Hepatocyte (in vitro differentiated cells): ENCODE data around the gene UBA1. TPM values are rescaled to one million over a fixed set of nuclear protein-coding genes. Genes with fewer than 3 reads are reported as not detected.

Source experiments
- DNase-seq: peaks from one replicate; pipeline ENCODE4 v3.0.0-alpha.2; 2016; ENCODE audit warnings: low spot score
- H2AFZ ChIP-seq: fragments of 200-600 bp; sonication (generic); 2 replicates; pipeline ENCODE4 v1.6.0; 2016; ENCODE audit warnings: antibody characterized with exemption, mild to moderate bottlenecking
- H3K27ac ChIP-seq: fragments of 200-600 bp; sonication (generic); 2 replicates; pipeline ENCODE4 v1.5.1; 2016; ENCODE audit warnings: mild to moderate bottlenecking
- H3K27me3 ChIP-seq: fragments of 200-600 bp; sonication (generic); 2 replicates; pipeline ENCODE4 v1.6.1; 2016
- H3K36me3 ChIP-seq: fragments of 200-600 bp; sonication (generic); replicated peaks from 2 replicates; pipeline ENCODE4 v1.5.1; 2016; ENCODE audit warnings: low read depth; ENCODE audit not compliant: insufficient read depth
- H3K4me1 ChIP-seq: fragments of 200-600 bp; sonication (generic); 2 replicates; pipeline ENCODE4 v1.5.1; 2016; ENCODE audit warnings: mild to moderate bottlenecking, moderate library complexity; ENCODE audit not compliant: insufficient read depth
- H3K4me2 ChIP-seq: fragments of 200-600 bp; sonication (generic); 2 replicates; pipeline ENCODE4 v1.6.0; 2016
- H3K4me3 ChIP-seq: fragments of 200-600 bp; sonication (generic); 2 replicates; pipeline ENCODE4 v1.5.1; 2016; ENCODE audit warnings: mild to moderate bottlenecking
- H3K79me2 ChIP-seq: fragments of 200-600 bp; sonication (generic); 2 replicates; pipeline ENCODE4 v1.6.0; 2017; ENCODE audit warnings: mild to moderate bottlenecking
- H3K9me2 ChIP-seq: fragments of 200-600 bp; sonication (generic); replicated peaks from 2 replicates; pipeline ENCODE4 v1.6.0; 2017; ENCODE audit warnings: mild to moderate bottlenecking; ENCODE audit not compliant: insufficient read depth
- H3K9me3 ChIP-seq: fragments of 200-600 bp; sonication (generic); 2 replicates; pipeline ENCODE4 v1.5.1; 2016; ENCODE audit warnings: low read depth, mild to moderate bottlenecking
- H4K20me1 ChIP-seq: fragments of 200-600 bp; sonication (generic); 2 replicates; pipeline ENCODE4 v1.6.0; 2016; ENCODE audit warnings: mild to moderate bottlenecking; ENCODE audit not compliant: insufficient read depth, poor library complexity, severe bottlenecking
- EZH2 ChIP-seq: fragments of 200-600 bp; sonication (generic); IDR thresholded peaks from 2 replicates; pipeline ENCODE4 v1.6.1; 2016; ENCODE audit warnings: antibody characterized with exemption, mild to moderate bottlenecking, borderline replicate concordance
- EZH2phosphoT487 ChIP-seq: fragments of 200-600 bp; sonication (generic); IDR thresholded peaks from one replicate; pipeline ENCODE4 v1.6.1; 2018; ENCODE audit warnings: antibody characterized with exemption, mild to moderate bottlenecking, low read depth, moderate library complexity; ENCODE audit not compliant: unreplicated experiment, severe bottlenecking
- WGBS: methylation state at CpG from one replicate; pipeline ENCODE4 v1.1.6; 2016; ENCODE audit warnings: low lambda C conversion rate; ENCODE audit errors: missing lambda C conversion rate; 5-methylcytosine and 5-hydroxymethylcytosine counted together
- polyA plus RNA-seq: library from polyadenylated mRNA; unstranded; fragments of >200 nt; fragmentation: Nextera tagmentation; extraction: Ambion mirVana; gene quantifications from 2 replicates; pipeline ENCODE4 v1.2.1, GENCODE V29; 2016
- total RNA-seq: library from RNA; depleted of rRNA; stranded (reverse); fragments of >200 nt; gene quantifications from 2 replicates; pipeline ENCODE4 v1.2.3, GENCODE V29; 2014
- TF ChIP-seq, protein P1 (sequence below): fragments of 200-600 bp; sonication (generic); IDR thresholded peaks from 2 replicates; pipeline ENCODE4 v1.5.1; 2016; ENCODE audit warnings: antibody characterized with exemption, mild to moderate bottlenecking; ENCODE audit not compliant: poor library complexity

The UBA1 gene
- total and polyA plus RNA-seq, 2 experiments from 2014 or later: 236 to 253 TPM

DNA sequence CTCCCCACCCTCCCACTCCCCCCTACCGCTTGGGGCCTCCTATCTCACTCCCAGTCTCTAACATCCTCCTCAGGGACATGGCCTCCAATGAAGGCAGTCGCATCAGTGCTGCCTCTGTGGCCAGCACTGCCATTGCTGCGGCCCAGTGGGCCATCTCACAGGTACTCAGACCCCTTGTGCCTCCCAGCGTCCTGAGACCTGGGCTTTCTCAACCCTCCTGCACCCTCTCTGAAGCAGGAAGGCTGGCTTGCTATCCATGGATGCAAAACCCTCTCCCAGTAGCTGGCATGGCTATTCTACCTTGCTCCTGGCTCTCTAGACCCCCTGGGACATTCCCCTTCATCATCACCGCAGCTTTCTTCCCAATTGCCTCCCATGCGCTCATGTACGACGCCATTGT lies 13.3 kb upstream of the UBA1 start:
- no peaks in the 10 kb centered on the region for H3K9me3 ChIP-seq
- DNase-seq: no peak
- no peak overlapping the region for H3K4me3 ChIP-seq
- WGBS: 85% methylated on average over 8 of the region's 8 CpGs
- H3K36me3 ChIP-seq: no peaks in the 10 kb centered on the region
- no peaks in the 10 kb centered on the region for H3K79me2 ChIP-seq
- H2AFZ ChIP-seq: no peak overlapping the region
- no peak overlapping the region for H3K4me2 ChIP-seq
- H3K4me1 ChIP-seq: no peaks in the 10 kb centered on the region
- no peaks in the 10 kb centered on the region for H3K27me3 ChIP-seq
- no peak for TF ChIP-seq EZH2
- TF ChIP-seq, protein P1, sequence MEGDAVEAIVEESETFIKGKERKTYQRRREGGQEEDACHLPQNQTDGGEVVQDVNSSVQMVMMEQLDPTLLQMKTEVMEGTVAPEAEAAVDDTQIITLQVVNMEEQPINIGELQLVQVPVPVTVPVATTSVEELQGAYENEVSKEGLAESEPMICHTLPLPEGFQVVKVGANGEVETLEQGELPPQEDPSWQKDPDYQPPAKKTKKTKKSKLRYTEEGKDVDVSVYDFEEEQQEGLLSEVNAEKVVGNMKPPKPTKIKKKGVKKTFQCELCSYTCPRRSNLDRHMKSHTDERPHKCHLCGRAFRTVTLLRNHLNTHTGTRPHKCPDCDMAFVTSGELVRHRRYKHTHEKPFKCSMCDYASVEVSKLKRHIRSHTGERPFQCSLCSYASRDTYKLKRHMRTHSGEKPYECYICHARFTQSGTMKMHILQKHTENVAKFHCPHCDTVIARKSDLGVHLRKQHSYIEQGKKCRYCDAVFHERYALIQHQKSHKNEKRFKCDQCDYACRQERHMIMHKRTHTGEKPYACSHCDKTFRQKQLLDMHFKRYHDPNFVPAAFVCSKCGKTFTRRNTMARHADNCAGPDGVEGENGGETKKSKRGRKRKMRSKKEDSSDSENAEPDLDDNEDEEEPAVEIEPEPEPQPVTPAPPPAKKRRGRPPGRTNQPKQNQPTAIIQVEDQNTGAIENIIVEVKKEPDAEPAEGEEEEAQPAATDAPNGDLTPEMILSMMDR: no peak
- no peak for TF ChIP-seq EZH2phosphoT487
- no peak overlapping the region for H3K27ac ChIP-seq
- no peaks in the 10 kb centered on the region for H4K20me1 ChIP-seq
- H3K9me2 ChIP-seq: no peaks in the 10 kb centered on the region

DNA sequence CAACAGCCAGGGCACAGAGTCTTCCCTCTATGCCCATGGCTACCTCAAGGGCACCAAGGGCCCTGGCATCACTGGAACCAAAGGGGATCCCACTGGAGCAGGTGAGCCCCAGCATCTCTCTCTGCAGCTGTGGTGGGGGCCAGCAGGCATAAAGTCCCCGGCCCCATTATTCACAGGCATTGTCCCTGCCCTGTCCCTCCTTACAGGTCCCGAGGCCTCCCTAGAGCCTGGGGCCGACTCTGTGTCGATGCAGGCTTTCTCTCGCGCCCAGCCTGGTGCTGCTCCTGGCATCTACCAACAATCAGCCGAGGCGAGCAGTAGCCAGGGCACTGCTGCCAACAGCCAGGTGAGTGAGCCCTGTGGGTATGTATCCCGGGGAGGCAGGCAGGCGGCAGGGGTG lies 12.3 kb upstream of the UBA1 start:
- Histone ChIP-seq H3K36me3 (no peaks in the 10 kb centered on the region), H3K27ac (no peak overlapping the region), H2AFZ (no peak overlapping the region), H3K79me2 (no peaks in the 10 kb centered on the region), H4K20me1 (no peaks in the 10 kb centered on the region), H3K9me2 (no peaks in the 10 kb centered on the region), H3K4me3 (no peak overlapping the region), H3K4me2 (no peak overlapping the region), H3K4me1 (no peaks in the 10 kb centered on the region), H3K9me3 (no peaks in the 10 kb centered on the region), H3K27me3 (no peaks in the 10 kb centered on the region)
- DNase-seq: no peak
- TF ChIP-seq EZH2phosphoT487: no peak
- no peak for TF ChIP-seq EZH2
- TF ChIP-seq, protein P1: no peak
- 96% methylated on average over 10 of the region's 10 CpGs for WGBS

DNA sequence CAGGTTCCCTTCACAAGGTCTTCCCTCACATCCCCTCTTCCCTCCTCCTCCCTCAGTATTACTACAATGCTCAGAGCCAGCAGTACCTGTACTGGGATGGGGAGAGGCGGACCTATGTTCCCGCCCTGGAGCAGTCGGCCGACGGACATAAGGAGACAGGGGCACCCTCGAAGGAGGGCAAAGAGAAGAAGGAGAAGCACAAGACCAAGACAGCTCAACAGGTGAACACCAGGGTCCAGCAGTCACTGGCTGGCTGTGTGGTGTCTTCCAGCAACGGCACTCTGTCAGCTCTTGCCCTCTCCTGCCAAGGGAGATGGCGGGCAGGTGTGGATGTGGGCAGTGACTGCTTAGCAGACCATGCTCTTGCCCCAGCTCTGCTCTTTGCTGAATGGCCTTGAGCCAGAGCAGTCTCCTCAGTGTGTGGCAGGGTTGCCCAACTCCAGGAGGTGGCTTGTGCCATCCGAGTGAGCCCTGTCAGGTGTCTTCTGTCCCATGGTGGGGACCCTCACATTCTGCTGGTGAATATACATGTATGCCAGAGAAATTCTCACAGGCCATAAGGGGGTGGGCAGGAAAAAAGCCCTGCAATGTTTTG lies 11.4 kb upstream of the UBA1 start:
- no peaks in the 10 kb centered on the region for H3K9me3 ChIP-seq
- no peaks in the 10 kb centered on the region for H4K20me1 ChIP-seq
- H3K27ac ChIP-seq: no peak overlapping the region
- TF ChIP-seq, protein P1: no peak
- TF ChIP-seq EZH2phosphoT487 (no peak), EZH2 (no peak)
- H2AFZ ChIP-seq: no peak overlapping the region
- no peaks in the 10 kb centered on the region for H3K4me1 ChIP-seq
- no peaks in the 10 kb centered on the region for H3K36me3 ChIP-seq
- no peaks in the 10 kb centered on the region for H3K27me3 ChIP-seq
- H3K4me3 ChIP-seq: no peak overlapping the region
- H3K4me2 ChIP-seq: no peak overlapping the region
- no peaks in the 10 kb centered on the region for H3K9me2 ChIP-seq
- no peaks in the 10 kb centered on the region for H3K79me2 ChIP-seq
- DNase-seq: no peak
- 92% methylated on average over 9 of the region's 9 CpGs for WGBS
